ENCODE measurements around the gene CACNA2D3. TPM values are rescaled to one million over a fixed set of nuclear protein-coding genes. Genes with fewer than 3 reads are reported as not detected.

CACNA2D3 gene
- total RNA-seq, 2 donors from 2014 or later = 0.97 TPM; not detected in 1

DNA sequence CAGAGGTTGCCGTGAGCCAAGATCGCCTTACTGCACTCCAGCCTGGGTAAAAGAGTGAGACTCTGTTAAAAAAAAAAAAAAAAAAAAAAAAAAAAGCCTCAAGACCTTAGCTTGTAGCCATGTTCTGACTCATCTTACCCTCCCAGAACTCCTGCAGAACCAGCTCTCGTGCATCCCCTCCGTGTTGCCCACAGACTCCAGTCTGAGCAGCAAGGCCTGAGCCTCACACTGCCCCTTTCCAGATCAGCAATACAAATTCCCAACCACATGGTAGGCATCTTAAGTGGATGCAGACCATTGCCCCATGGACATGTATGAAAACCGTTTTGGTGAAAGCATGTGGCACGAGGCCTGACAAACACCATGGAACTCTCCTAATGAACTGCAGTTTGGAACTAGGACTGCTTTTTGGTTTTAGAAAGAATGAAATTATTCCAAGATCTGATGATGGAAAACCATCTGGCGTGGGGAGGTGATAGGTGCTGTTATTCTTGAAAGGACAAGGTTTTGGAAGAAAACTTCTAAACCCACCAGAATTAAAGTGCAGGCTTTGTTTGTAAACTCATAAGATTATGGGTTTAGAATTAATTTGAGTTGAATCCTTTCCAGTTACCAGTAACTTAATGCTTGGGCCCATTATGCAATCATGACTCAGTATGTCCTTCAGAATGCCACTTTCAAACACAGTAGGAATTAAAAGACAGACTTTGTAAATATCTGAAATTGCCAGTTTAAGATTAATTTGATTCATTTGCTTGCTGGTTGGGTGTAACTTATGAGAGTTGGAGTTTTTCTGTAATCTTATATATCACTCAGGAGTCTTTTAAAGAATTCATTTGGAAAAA lies 969.3 kb downstream of the CACNA2D3 start:
- H3K9me3 Mint-ChIP-seq = no peaks in the 10 kb centered on the region
- H3K4me1 Mint-ChIP-seq = no peaks in the 10 kb centered on the region
- Histone ChIP-seq H3K27ac (ENCODE audit: low read depth, low read length) (no peak overlapping the region), H3K27me3 (ENCODE audit: control insufficient read depth, insufficient read depth, low read length, poor library complexity, severe bottlenecking) (no peaks in the 10 kb centered on the region), H3K36me3 (ENCODE audit: control insufficient read depth, insufficient read depth, low read length) (no peaks in the 10 kb centered on the region), H3K4me3 (ENCODE audit: low read length) (no peak overlapping the region), H3K9ac (ENCODE audit: extremely low read depth, low read length, poor library complexity, severe bottlenecking) (no peak overlapping the region), H3K9me3 (ENCODE audit: control insufficient read depth, low read length) (no peaks in the 10 kb centered on the region), H3K4me1 (ENCODE audit: control insufficient read depth, insufficient read depth, low read length) (no peaks in the 10 kb centered on the region)
- no peaks in the 10 kb centered on the region for H3K36me3 Mint-ChIP-seq (ENCODE audit: low read depth)
- H3K27ac Mint-ChIP-seq = no peak overlapping the region
- H3K27me3 Mint-ChIP-seq (ENCODE audit: insufficient read depth) = peaks cover 15% of the 10 kb centered on the region
- TF ChIP-seq, protein P1, sequence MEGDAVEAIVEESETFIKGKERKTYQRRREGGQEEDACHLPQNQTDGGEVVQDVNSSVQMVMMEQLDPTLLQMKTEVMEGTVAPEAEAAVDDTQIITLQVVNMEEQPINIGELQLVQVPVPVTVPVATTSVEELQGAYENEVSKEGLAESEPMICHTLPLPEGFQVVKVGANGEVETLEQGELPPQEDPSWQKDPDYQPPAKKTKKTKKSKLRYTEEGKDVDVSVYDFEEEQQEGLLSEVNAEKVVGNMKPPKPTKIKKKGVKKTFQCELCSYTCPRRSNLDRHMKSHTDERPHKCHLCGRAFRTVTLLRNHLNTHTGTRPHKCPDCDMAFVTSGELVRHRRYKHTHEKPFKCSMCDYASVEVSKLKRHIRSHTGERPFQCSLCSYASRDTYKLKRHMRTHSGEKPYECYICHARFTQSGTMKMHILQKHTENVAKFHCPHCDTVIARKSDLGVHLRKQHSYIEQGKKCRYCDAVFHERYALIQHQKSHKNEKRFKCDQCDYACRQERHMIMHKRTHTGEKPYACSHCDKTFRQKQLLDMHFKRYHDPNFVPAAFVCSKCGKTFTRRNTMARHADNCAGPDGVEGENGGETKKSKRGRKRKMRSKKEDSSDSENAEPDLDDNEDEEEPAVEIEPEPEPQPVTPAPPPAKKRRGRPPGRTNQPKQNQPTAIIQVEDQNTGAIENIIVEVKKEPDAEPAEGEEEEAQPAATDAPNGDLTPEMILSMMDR (conservative IDR thresholded peaks at IDR 0.05) = no peak
- no peak for DNase-seq
- 90% methylated on average over 6 to 7 of the region's 7 CpGs for WGBS, 2 experiments (ENCODE audit: insufficient coverage in 1 of 2, insufficient read length in 1 of 2)
- no peak overlapping the region for H3K4me3 Mint-ChIP-seq

DNA sequence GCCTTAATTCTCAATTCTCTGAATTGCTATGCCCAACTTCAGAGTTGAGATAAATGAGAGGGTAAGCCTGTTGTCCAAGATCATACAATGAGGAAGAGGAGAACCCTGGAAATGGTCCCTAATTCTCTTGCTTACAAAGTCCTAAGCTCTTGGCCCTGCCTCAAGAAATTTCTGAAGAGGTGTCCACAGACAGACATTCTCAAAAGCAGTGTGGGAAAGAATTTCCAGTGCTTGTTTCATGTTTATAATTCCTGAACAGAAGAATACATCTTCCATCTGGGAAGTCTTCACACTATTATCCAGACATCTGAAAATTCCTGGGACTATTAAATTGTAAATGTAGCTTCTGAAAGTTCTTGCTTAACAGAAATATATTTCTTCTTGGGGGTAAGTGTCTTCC lies 972.3 kb downstream of the CACNA2D3 start:
- Mint-ChIP-seq H3K9me3 (no peaks in the 10 kb centered on the region), H3K4me3 (no peak overlapping the region)

DNA sequence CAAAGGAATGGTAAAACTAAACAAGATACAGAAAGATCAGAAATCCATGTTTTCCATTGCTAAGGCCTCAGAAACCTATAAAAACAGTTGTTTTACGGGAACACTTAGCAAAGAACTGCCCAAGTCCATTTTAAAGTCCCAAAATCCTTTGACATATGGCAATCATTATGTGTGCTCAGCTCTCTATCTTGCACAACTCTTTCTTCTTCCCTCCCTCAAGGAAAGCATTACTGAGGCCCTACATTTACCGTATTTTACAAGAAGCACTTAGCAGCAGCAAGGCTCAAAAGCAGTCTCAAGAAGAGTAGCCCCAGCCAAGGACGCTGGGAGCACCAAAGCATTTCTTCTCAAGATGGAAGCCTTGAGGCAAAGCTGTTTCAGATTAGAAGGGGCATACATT lies 975.1 kb downstream of the CACNA2D3 start:
- no peaks in the 10 kb centered on the region for H3K36me3 ChIP-seq (ENCODE audit: control insufficient read depth, insufficient read depth, low read length)
- Mint-ChIP-seq H3K4me1 (no peaks in the 10 kb centered on the region), H3K27ac (no peak overlapping the region), H3K4me3 (no peak overlapping the region), H3K9me3 (no peaks in the 10 kb centered on the region), H3K36me3 (ENCODE audit: low read depth) (no peaks in the 10 kb centered on the region), H3K27me3 (ENCODE audit: insufficient read depth) (no peaks in the 10 kb centered on the region)
- H3K27me3 ChIP-seq (ENCODE audit: control insufficient read depth, insufficient read depth, low read length, poor library complexity, severe bottlenecking) = no peaks in the 10 kb centered on the region
- H3K9me3 ChIP-seq (ENCODE audit: control insufficient read depth, low read length) = no peaks in the 10 kb centered on the region
- H3K9ac ChIP-seq (ENCODE audit: extremely low read depth, low read length, poor library complexity, severe bottlenecking) = no peak overlapping the region
- WGBS, 2 experiments (ENCODE audit: insufficient coverage in 1 of 2, insufficient read length in 1 of 2) = 89 to 100% methylated on average over 3 of the region's 3 CpGs
- TF ChIP-seq, protein P1 (conservative IDR thresholded peaks at IDR 0.05) = no peak
- no peaks in the 10 kb centered on the region for H3K4me1 ChIP-seq (ENCODE audit: control insufficient read depth, insufficient read depth, low read length)
- H3K4me3 ChIP-seq (ENCODE audit: low read length) = no peak overlapping the region
- DNase-seq = no peak
- H3K27ac ChIP-seq (ENCODE audit: low read depth, low read length) = no peak overlapping the region

More for the DNA sequence above, 972.3 kb downstream of the CACNA2D3 start:
- no peaks in the 10 kb centered on the region for H3K4me1 Mint-ChIP-seq
- H3K9me3 ChIP-seq (ENCODE audit: control insufficient read depth, low read length) = no peaks in the 10 kb centered on the region
- H3K4me3 ChIP-seq (ENCODE audit: low read length) = no peak overlapping the region
- no peak overlapping the region for H3K27ac ChIP-seq (ENCODE audit: low read depth, low read length)
- TF ChIP-seq, protein P1 (conservative IDR thresholded peaks at IDR 0.05) = no peak
- no peaks in the 10 kb centered on the region for H3K36me3 ChIP-seq (ENCODE audit: control insufficient read depth, insufficient read depth, low read length)
- H3K9ac ChIP-seq (ENCODE audit: extremely low read depth, low read length, poor library complexity, severe bottlenecking) = no peak overlapping the region
- no peaks in the 10 kb centered on the region for H3K27me3 ChIP-seq (ENCODE audit: control insufficient read depth, insufficient read depth, low read length, poor library complexity, severe bottlenecking)
- no peak overlapping the region for H3K27ac Mint-ChIP-seq
- no peaks in the 10 kb centered on the region for H3K27me3 Mint-ChIP-seq (ENCODE audit: insufficient read depth)
- DNase-seq = no peak
- H3K4me1 ChIP-seq (ENCODE audit: control insufficient read depth, insufficient read depth, low read length) = no peaks in the 10 kb centered on the region
- no peaks in the 10 kb centered on the region for H3K36me3 Mint-ChIP-seq (ENCODE audit: low read depth)

Measured in endodermal cell (in vitro differentiated cells).